Activated naive CD8-positive, alpha-beta T cell treated with anti-CD3 and anti-CD28 coated beads for 36 hours (primary cell): ENCODE measurements around the gene SYNPR. TPM values are rescaled to one million over a fixed set of nuclear protein-coding genes. Genes with fewer than 3 reads are reported as not detected.
"Not testable (repeated sequence)": the region's sequence is repeated elsewhere in the genome, so short reads cannot be mapped to it uniquely, and the experiment has no call there.

Experiments
- DNase-seq: peaks from one replicate; pipeline ENCODE4 v3.0.0; 2021
- H3K27ac Mint-ChIP-seq: one replicate; pipeline ENCODE4 v1.8.0; 2022; ENCODE audit warnings: mild to moderate bottlenecking, moderate library complexity, mixed read lengths
- H3K27me3 Mint-ChIP-seq: one replicate; pipeline ENCODE4 v1.8.0; 2022; ENCODE audit warnings: mild to moderate bottlenecking, mixed read lengths
- H3K36me3 Mint-ChIP-seq: one replicate; pipeline ENCODE4 v1.8.0; 2021; ENCODE audit warnings: mild to moderate bottlenecking, mixed read lengths
- H3K4me1 Mint-ChIP-seq: one replicate; pipeline ENCODE4 v1.8.0; 2021; ENCODE audit warnings: mixed read lengths
- H3K4me3 Mint-ChIP-seq: one replicate; pipeline ENCODE4 v1.8.0; 2022; ENCODE audit warnings: mild to moderate bottlenecking, moderate library complexity, mixed read lengths
- H3K9me3 Mint-ChIP-seq: one replicate; pipeline ENCODE4 v1.8.0; 2022; ENCODE audit warnings: mixed read lengths
- total RNA-seq, 2 experiments: library from RNA; stranded (reverse); gene quantifications; one replicate each; pipeline ENCODE4 v1.2.3, GENCODE V29; 2021

The SYNPR gene
- total RNA-seq, 2 experiments from 2014 or later: not detected

DNA sequence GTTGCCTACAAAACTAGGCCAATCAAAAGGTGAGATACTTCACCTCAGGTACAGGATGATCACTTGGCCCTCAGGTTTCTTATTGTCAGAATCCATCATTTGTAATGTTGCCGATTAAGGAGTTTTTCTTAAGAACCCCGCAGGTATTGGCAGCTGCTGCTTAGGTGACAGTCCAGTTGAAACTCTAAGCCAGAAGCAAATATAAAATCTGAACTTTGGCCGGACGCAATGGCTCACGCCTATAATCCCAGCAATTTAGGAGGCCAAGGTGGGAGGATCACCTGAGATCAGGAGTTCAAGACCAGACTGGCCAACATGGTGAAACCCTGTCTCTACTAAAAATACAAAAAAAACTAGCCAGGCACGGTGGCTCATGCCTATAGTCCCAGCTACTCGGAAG is 331.3 kb downstream of the SYNPR start:
- Mint-ChIP-seq H3K4me3 (no peak overlapping the region), H3K4me1 (no peaks in the 10 kb centered on the region), H3K27ac (no peak overlapping the region), H3K27me3 (peaks cover 4% of the 10 kb centered on the region), H3K36me3 (no peaks in the 10 kb centered on the region), H3K9me3 (no peaks in the 10 kb centered on the region)
- DNase-seq: no peak

DNA sequence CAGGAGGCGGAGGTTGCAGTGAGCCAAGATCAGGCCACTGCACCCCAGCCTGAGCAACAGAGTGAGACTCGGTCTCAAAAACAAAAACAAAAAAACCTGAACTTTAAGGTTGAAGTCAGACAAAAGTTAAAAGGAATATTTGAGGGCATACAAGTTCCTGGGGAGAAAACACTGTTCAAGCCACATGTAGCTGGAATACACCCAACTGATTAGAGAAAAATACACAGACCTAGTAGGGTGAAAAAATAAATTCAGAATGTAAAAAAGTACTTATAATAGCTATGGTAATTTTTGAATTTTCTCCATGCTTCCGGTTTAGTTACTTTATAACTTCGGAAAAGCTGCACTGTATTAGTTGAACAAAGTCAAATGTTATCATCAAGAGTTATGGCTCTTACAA is 331.7 kb downstream of the SYNPR start:
- Mint-ChIP-seq H3K27me3 (peaks cover 4% of the 10 kb centered on the region), H3K4me3 (no peak overlapping the region), H3K27ac (no peak overlapping the region), H3K9me3 (no peaks in the 10 kb centered on the region), H3K36me3 (no peaks in the 10 kb centered on the region), H3K4me1 (no peaks in the 10 kb centered on the region)
- DNase-seq: no peak

DNA sequence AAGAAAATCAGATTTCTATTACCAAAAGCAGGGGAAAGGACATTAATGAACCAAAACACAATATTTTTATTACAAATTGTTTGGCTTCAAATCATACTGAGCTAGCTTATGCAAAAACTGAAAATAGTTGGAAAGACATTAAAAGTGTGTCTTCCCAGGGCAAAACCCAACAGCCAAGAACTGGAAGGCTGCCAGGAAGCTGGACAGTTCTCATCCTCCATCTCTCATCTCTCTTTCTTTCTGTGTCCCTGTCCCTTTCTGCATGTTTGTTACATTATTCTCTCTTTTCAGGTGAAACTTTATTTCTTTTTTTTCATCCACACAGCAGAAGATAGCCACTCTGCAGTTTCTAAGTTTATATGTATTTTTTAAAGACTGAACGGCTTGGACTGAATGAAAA is 333.3 kb downstream of the SYNPR start:
- H3K4me3 Mint-ChIP-seq: no peak overlapping the region
- peaks cover 4% of the 10 kb centered on the region for H3K27me3 Mint-ChIP-seq
- DNase-seq: no peak
- no peaks in the 10 kb centered on the region for H3K36me3 Mint-ChIP-seq
- no peak overlapping the region for H3K27ac Mint-ChIP-seq
- no peaks in the 10 kb centered on the region for H3K9me3 Mint-ChIP-seq
- no peaks in the 10 kb centered on the region for H3K4me1 Mint-ChIP-seq

DNA sequence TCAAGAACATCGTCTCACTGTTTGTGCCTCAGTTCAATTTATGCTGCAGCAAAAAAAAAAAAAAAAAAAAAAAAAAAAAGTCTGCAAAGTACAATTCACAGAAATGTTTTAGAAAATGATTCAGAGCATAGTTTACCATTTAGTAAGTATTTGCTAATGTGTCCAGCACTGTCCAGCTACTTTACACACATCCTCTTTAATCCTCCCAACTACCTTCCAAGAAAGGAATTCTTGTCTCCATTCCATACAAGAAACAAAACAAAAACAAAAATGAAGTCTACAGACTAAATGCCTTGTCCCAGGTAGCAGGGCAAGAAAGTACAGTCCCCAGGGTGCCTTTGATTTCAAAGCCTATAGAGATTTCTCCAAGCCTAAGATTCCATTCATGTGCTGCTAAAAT is 335.5 kb downstream of the SYNPR start:
- Mint-ChIP-seq H3K4me1 (no peaks in the 10 kb centered on the region), H3K27me3 (peaks cover 4% of the 10 kb centered on the region), H3K27ac (no peak overlapping the region), H3K36me3 (no peaks in the 10 kb centered on the region), H3K4me3 (no peak overlapping the region), H3K9me3 (no peaks in the 10 kb centered on the region)
- DNase-seq: no peak

DNA sequence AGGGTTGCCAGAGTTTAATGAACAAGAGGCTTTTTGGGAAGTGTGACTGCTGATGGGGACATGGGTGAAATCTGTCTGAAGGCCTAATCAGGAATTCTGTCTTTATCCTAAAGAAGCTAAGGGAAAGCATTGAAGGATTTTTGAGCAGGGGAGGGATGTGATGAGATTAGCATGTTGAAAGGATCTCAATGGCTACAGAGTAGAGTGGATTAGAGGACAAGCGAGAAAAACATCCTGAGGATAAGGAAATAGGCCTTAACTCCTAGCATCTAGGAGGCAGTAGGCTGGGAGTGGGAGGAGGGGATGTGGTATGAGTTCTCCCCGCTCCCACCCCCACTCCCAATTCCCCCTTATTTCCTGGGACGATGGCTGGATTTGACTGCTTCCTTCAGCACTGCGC is 339.3 kb downstream of the SYNPR start:
- H3K36me3 Mint-ChIP-seq: no peaks in the 10 kb centered on the region
- no peaks in the 10 kb centered on the region for H3K9me3 Mint-ChIP-seq
- no peak for DNase-seq

DNA sequence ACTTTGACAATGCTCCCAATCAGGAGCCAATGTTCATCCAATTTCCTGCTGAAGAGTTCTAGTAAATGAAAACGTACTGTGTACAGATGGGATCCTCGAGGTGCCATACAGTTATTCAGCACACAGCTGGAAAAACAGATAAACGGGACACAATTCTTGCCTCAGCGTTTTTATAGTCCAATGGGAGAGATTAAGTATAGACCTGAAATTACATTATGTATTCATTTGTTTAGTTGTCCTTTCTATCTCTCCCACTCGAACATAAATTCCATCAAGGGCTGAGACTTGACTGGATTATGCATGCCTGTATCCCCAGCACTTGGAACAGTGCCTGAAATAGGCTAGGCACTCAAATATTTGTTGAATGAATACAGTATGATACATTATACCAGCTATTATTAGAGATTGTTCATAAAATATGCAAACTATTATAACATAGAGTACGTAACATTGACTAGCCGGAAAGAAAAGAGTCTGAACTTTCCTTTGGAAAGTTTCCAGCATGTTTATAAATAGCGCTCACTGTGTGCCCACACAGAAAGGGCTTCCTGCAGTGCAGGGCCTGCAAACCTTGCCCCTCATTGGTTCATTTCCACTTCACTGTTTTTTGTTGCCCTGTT is 346.9 kb downstream of the SYNPR start:
- no peak overlapping the region for H3K4me3 Mint-ChIP-seq
- H3K4me1 Mint-ChIP-seq: no peaks in the 10 kb centered on the region
- no peaks in the 10 kb centered on the region for H3K36me3 Mint-ChIP-seq
- H3K27me3 Mint-ChIP-seq: peaks cover 6% of the 10 kb centered on the region
- no peaks in the 10 kb centered on the region for H3K9me3 Mint-ChIP-seq
- no peak overlapping the region for H3K27ac Mint-ChIP-seq
- DNase-seq: no peak

More for the DNA sequence above, 339.3 kb downstream of the SYNPR start:
- H3K4me1 Mint-ChIP-seq: no peaks in the 10 kb centered on the region
- peaks cover 4% of the 10 kb centered on the region for H3K27me3 Mint-ChIP-seq
- no peak overlapping the region for H3K27ac Mint-ChIP-seq
- no peak overlapping the region for H3K4me3 Mint-ChIP-seq

DNA sequence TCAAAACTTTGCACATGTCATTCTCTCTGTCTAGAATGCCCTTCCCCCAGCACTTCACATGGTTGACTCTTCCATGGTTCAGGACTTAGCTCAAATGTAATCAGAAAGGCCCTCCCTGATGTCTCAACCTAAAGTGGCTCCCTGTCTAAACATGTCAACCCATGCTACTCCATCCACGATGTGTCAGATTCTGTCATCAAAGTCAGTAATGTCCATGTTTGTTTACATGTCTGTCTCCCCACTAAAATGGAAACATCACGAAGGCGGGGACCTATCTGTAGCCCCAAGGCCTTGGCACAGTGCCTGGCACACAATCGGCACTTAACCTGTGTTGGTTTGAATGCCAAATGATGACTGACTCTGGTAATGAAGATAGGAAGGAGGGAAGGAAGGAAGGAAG is 353.6 kb downstream of the SYNPR start:
- Mint-ChIP-seq H3K4me1 (no peaks in the 10 kb centered on the region), H3K27ac (no peak overlapping the region), H3K9me3 (peaks cover 2% of the 10 kb centered on the region), H3K27me3 (no peaks in the 10 kb centered on the region), H3K4me3 (no peak overlapping the region), H3K36me3 (no peaks in the 10 kb centered on the region)
- no peak for DNase-seq

DNA sequence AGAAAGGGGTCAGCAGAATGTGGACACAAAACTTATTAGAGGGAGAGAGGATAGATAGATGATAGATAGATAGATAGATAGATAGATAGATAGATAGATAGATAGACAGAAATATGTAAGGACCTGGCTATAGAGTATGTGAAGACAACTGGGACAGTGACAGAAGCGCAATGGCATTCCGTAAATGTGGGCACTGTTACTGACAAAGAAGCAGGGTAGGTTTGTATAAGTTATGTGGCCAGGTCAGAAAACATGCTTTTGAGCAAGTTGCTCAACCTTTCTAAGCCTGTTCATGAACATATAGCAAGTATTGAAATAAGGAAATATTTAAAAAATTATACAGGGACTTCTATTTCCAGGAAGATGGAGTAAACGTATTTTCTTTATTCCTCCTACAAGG is 357.1 kb downstream of the SYNPR start:
- Mint-ChIP-seq H3K27me3 (no peaks in the 10 kb centered on the region), H3K27ac (no peak overlapping the region), H3K36me3 (no peaks in the 10 kb centered on the region), H3K4me1 (no peaks in the 10 kb centered on the region), H3K9me3 (peaks cover 5% of the 10 kb centered on the region), H3K4me3 (no peak overlapping the region)
- DNase-seq: no peak

DNA sequence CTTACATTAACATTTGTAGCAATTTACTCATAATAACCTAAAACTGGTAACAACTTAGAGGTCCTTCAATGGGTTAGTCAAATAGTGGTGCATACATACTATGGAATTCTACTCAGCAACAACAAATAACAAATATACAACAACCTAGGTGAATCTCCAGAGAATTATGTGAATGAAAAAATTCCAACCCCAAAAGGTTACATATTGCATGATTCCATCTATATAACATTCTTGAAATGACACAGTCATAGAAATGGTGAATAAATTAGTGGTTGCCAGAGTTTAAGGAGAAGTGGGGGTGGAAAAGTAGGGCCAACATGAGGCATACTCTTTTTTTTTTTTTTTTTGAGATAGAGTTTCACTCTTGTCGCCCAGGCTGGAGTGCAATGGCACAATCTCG is 361.7 kb downstream of the SYNPR start:
- Mint-ChIP-seq H3K9me3 (peaks cover 9% of the 10 kb centered on the region), H3K4me1 (no peaks in the 10 kb centered on the region), H3K4me3 (no peak overlapping the region), H3K36me3 (no peaks in the 10 kb centered on the region), H3K27me3 (peaks cover 8% of the 10 kb centered on the region), H3K27ac (no peak overlapping the region)
- no peak for DNase-seq

DNA sequence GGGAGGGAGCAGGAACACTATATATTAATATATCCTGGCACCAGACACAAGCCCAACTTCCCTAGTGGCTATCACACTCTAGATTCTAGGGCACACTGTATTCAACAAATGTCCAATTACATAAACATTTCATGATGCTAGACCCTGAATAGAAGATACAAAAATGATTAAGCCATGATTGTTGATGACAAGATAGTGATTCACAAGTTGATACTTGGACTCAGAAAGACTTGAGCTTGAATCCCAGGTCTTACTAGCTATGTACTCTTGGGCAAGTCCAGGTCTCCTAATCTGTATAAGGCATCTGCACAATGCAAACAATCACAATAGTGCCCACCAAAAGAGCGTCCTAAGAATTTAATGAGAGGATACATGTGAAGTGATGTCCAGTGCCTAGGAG is 364.4 kb downstream of the SYNPR start:
- H3K27me3 Mint-ChIP-seq: peaks cover 9% of the 10 kb centered on the region
- H3K36me3 Mint-ChIP-seq: no peaks in the 10 kb centered on the region
- DNase-seq: no peak
- no peak overlapping the region for H3K27ac Mint-ChIP-seq
- no peak overlapping the region for H3K4me3 Mint-ChIP-seq
- peaks cover 7% of the 10 kb centered on the region for H3K9me3 Mint-ChIP-seq
- no peaks in the 10 kb centered on the region for H3K4me1 Mint-ChIP-seq

DNA sequence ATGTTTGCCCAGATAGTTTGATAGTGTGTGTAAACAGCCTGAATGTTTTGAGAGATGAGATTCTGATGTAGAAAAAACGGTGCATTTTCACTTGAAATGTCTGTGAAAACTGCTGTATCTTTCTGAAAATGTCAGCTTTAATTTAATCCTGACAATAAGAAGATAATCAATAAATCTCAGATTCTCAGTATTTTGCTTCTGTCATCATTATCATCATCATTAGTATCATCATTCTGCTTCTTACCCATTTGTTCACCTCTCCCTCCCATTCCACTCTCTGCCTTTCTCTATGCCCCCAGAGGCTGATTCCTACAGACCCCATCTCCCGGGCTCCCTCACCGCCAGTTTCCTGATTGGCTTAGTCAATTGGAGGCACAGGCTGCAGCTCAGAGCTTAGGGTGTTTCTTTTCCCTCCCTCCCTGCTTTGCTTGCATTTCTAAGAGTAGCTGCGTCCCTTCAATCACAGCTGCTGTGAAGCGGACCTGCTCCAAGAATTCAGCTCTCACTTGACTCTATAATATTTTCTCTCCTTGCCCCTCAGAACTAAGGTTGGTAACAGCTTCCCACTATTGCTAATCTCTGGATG is 366.2 kb downstream of the SYNPR start:
- Mint-ChIP-seq H3K9me3 (peaks cover 5% of the 10 kb centered on the region), H3K27me3 (peaks cover 9% of the 10 kb centered on the region), H3K36me3 (no peaks in the 10 kb centered on the region), H3K27ac (no peak overlapping the region), H3K4me3 (no peak overlapping the region), H3K4me1 (no peaks in the 10 kb centered on the region)
- DNase-seq: no peak

DNA sequence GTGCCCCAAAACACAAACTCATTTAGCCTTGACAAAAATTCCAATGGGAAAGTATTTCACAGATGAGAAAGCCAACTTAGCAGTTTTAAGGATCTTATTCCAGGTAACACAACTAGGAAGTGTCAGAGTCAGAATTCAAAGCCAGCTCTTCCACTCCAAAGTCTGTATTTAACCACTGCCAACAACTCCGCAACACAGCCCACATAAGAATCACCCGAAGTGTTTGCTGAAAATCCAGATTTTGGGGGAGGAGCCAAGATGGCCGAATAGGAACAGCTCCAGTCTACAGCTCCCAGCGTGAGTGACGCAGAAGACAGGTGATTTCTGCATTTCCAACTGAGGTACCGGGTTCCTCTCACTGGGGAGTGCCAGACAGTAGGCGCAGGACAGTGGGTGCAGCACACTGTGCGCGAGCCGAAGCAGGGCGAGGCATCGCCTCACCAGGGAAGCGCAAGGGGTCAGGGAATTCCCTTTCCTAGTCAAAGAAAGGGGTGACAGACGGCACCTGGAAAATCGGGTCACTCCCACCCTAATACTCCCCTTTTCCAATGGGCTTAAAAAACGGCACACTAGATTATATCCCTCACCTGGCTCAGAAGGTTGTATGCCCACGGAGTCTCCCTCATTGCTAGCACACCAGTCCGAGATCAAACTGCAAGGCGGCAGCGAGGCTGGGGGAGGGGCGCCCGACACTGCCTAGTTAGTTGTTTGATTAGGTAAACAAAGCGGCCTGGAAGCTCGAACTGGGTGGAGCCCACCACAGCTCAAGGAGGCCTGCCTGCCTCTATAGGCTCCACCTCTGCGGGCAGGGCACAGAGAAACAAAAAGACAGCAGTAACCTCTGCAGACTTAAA is 367.0 kb downstream of the SYNPR start:
- not testable (repeated sequence) for H3K4me3 Mint-ChIP-seq, H3K36me3 Mint-ChIP-seq, H3K4me1 Mint-ChIP-seq, DNase-seq, H3K27ac Mint-ChIP-seq, H3K27me3 Mint-ChIP-seq, H3K9me3 Mint-ChIP-seq

DNA sequence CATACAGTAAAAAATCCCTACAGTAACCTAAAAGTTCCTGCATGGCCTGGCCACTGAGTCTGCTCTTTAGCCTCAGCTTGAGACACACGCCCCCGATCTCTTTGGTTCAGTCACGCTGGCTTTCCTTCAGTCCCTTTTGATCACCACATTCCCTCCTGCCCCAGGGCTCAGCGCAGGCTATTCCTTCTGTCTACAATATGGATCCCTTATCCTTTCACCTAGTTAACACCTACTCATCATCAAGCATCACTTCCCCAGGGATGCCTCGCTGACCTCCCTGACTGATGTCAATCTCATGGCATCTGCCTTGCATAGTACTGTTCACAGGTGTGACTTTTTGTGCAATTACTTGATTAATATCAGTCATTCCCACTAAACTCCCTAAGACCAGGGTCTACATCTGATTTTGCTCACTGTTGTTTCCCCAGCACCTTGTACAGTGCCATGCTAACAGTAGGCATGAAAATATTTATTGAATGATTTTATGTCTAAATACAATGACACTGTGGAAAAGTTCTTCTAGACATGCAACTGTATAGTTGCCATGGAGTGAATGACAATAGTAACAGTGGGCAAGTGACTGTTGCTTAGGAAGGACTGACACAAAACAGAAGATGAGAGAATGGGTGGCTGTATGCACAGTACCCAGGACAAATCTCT is 374.1 kb downstream of the SYNPR start, which contains the start of gene SNTN:
Gene SNTN (plus strand): TSS at position 610 of the 660 bp plus-strand sequence. CDS start 13 bp downstream, at position 623.
- H3K4me3 Mint-ChIP-seq: no peak within 1 kb of the TSS
- peaks cover 1% of the 10 kb centered on the region for H3K9me3 Mint-ChIP-seq
- no peak for DNase-seq
- H3K27ac Mint-ChIP-seq: no peak within 1 kb of the TSS
- no peaks in the 10 kb centered on the region for H3K4me1 Mint-ChIP-seq
- no peaks in the 10 kb centered on the region for H3K36me3 Mint-ChIP-seq
- no peaks in the 10 kb centered on the region for H3K27me3 Mint-ChIP-seq

DNA sequence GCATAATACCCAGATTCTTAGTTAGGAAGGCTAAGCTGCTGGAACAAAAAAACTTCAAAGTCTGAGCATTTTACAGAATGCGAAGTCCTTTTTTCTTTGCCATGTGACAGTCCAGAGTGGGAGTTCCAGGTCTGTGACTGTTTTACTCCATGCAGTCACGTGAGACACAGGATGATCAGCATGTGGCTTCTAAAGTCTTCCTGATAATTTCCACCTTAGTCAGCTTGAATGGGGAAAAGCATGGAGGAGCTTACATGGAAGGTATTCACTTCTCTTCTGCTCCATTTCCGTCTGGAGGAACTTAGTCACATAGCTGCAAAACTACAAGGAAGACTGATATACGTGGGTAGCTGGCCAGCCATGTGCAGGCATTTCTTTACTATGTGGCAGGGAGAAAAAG is 376.1 kb downstream of the SYNPR start:
- H3K27ac Mint-ChIP-seq: no peak overlapping the region
- no peaks in the 10 kb centered on the region for H3K4me1 Mint-ChIP-seq
- no peak overlapping the region for H3K4me3 Mint-ChIP-seq
- no peaks in the 10 kb centered on the region for H3K36me3 Mint-ChIP-seq
- no peaks in the 10 kb centered on the region for H3K9me3 Mint-ChIP-seq
- DNase-seq: no peak
- no peaks in the 10 kb centered on the region for H3K27me3 Mint-ChIP-seq

DNA sequence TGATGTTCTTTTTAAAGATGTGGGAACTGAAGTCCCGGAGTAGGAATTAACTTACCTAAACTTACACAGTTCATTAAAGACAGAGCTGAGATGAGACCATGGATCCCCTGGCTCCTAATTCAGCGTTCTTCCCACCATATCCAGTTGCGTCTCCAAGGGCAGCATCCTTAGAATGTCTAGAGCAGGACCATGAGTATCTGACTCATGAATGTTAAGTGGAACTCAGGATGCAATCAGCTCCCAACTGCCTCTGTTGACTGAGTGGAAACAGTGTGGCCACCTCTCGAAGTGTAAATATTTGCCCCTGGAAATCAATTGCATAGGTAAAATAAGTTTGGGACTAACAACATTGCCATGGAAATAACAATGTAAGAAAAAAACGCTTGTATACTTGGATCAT is 376.8 kb downstream of the SYNPR start:
- Mint-ChIP-seq H3K9me3 (no peaks in the 10 kb centered on the region), H3K36me3 (no peaks in the 10 kb centered on the region), H3K27me3 (no peaks in the 10 kb centered on the region), H3K27ac (no peak overlapping the region), H3K4me3 (no peak overlapping the region), H3K4me1 (no peaks in the 10 kb centered on the region)
- no peak for DNase-seq
